PC-9 (cell line): ENCODE measurements around the gene DBH. TPM values are rescaled to one million over a fixed set of nuclear protein-coding genes. Genes with fewer than 3 reads are reported as not detected.

Source experiments
- BruUV-seq: library from RNA; stranded (reverse); fragments of 400-500 nt; replicated peaks from 2 replicates; lab custom pipeline; 2021; lab: Mats Ljungman, UMichigan
- CTCF ChIA-PET: fragments of 300-600 bp; sonication (Branson Sonifier 250); formaldehyde crosslinking; loops from one replicate; lab custom pipeline; 2022; ENCODE audit warnings: antibody characterized with exemption; lab: Charles Lee
- POLR2A ChIA-PET: fragments of 300-600 bp; sonication (Branson Sonifier 250); formaldehyde crosslinking; loops from one replicate; lab custom pipeline; 2022; ENCODE audit warnings: antibody characterized with exemption; ENCODE audit not compliant: unreplicated experiment; lab: Charles Lee
- DNase-seq, 2 experiments: peaks; one replicate each; pipeline versions ENCODE4 v3.0.0 to v3.0.0-alpha.2; 2015 to 2022; ENCODE audit warnings: mixed read lengths in 1 of 2
- H2AFZ ChIP-seq: fragments of 200-600 bp; sonication (generic); 2 replicates; pipeline ENCODE4 v1.8.1; 2017; ENCODE audit warnings: antibody characterized with exemption
- H3F3A ChIP-seq: fragments of 200-600 bp; sonication (generic); 2 replicates; pipeline ENCODE4 v1.8.1; 2017; ENCODE audit warnings: antibody characterized with exemption, mild to moderate bottlenecking, low read depth; ENCODE audit not compliant: insufficient read depth
- H3K27ac ChIP-seq: fragments of 200-600 bp; sonication (generic); 2 replicates; pipeline ENCODE4 v1.6.1; 2016; ENCODE audit warnings: mixed run types
- H3K27me3 ChIP-seq: fragments of 200-600 bp; sonication (generic); 2 replicates; pipeline ENCODE4 v1.6.1; 2016; ENCODE audit warnings: low read depth, mixed run types; ENCODE audit not compliant: insufficient read depth
- H3K36me3 ChIP-seq: fragments of 200-600 bp; sonication (generic); 2 replicates; pipeline ENCODE4 v1.6.1; 2016; ENCODE audit warnings: low read depth, mixed run types
- H3K4me1 ChIP-seq: fragments of 200-600 bp; sonication (generic); replicated peaks from 2 replicates; pipeline ENCODE4 v1.6.1; 2016; ENCODE audit warnings: mixed run types; ENCODE audit not compliant: insufficient read depth
- H3K4me2 ChIP-seq: fragments of 200-600 bp; sonication (generic); 2 replicates; pipeline ENCODE4 v1.6.1; 2017; ENCODE audit warnings: mixed run types
- H3K4me3 ChIP-seq: fragments of 200-600 bp; sonication (generic); 2 replicates; pipeline ENCODE4 v1.6.1; 2016; ENCODE audit warnings: mixed run types
- H3K79me2 ChIP-seq: fragments of 200-600 bp; sonication (generic); 2 replicates; pipeline ENCODE4 v1.6.1; 2017; ENCODE audit warnings: low read depth, mixed run types
- H3K9me2 ChIP-seq: fragments of 200-600 bp; sonication (generic); 2 replicates; pipeline ENCODE4 v1.8.1; 2017; ENCODE audit warnings: mild to moderate bottlenecking; ENCODE audit not compliant: insufficient read depth
- H3K9me3 ChIP-seq: fragments of 200-600 bp; sonication (generic); 2 replicates; pipeline ENCODE4 v1.8.1; 2016; ENCODE audit warnings: low read depth; ENCODE audit not compliant: insufficient read depth
- H4K20me1 ChIP-seq: fragments of 200-600 bp; sonication (generic); 2 replicates; pipeline ENCODE4 v1.8.1; 2017; ENCODE audit not compliant: insufficient read depth
- CTCF ChIP-seq: fragments of 200-600 bp; sonication (generic); conservative IDR thresholded peaks from 2 replicates; pipeline ENCODE4 v1.6.1; 2017; ENCODE audit warnings: mixed run types, antibody characterized with exemption, mild to moderate bottlenecking, moderate library complexity
- EZH2 ChIP-seq: fragments of 200-600 bp; sonication (generic); IDR thresholded peaks from 2 replicates; pipeline ENCODE4 v1.8.0; 2017; ENCODE audit warnings: antibody characterized with exemption, low read depth
- intact Hi-C: fragments of 100-400 bp; cut with micrococcal nuclease; formaldehyde crosslinking; loops from one replicate; pipeline ENCODE4 v1.10.0; 2022; ENCODE audit not compliant: unreplicated experiment
- total RNA-seq: library from RNA; stranded (reverse); gene quantifications from 2 replicates; pipeline ENCODE4 v1.2.3, GENCODE V29; 2021

Gene DBH
- total RNA-seq, 1 experiment from 2014 or later = not detected

- no peak for DNase-seq
- Histone ChIP-seq H3K4me3 (no peak overlapping the region), H3K36me3 (no peaks in the 10 kb centered on the region), H3F3A (no peaks in the 10 kb centered on the region), H2AFZ (no peak overlapping the region), H3K27ac (no peak overlapping the region), H4K20me1 (no peaks in the 10 kb centered on the region), H3K4me2 (no peak overlapping the region), H3K4me1 (no peaks in the 10 kb centered on the region), H3K79me2 (no peaks in the 10 kb centered on the region), H3K9me2 (no peaks in the 10 kb centered on the region), H3K9me3 (no peaks in the 10 kb centered on the region), H3K27me3 (peaks cover 65% of the 10 kb centered on the region)
- ChIA-PET CTCF (interaction anchor here (0.7 kb wide), 1 partner anchor 25 kb away, joined by 4 read pairs; no protein-coding TSS in a partner anchor), POLR2A (no interaction called here)
- TF ChIP-seq CTCF = peak; percentile 80
- TF ChIP-seq EZH2 = no peak
- BruUV-seq = no TSS peak
- intact Hi-C loops = no loop called here
Observed at GRCh38 chr9:133589454-133590227, 46.5 kb upstream of the DBH start.

- Histone ChIP-seq H3K27ac (no peak overlapping the region), H3F3A (no peaks in the 10 kb centered on the region), H3K9me2 (no peaks in the 10 kb centered on the region), H3K36me3 (no peaks in the 10 kb centered on the region), H3K79me2 (no peaks in the 10 kb centered on the region), H2AFZ (no peak overlapping the region), H3K4me3 (no peak overlapping the region), H3K4me1 (no peaks in the 10 kb centered on the region), H3K4me2 (no peak overlapping the region), H4K20me1 (no peaks in the 10 kb centered on the region), H3K27me3 (peaks cover 65% of the 10 kb centered on the region), H3K9me3 (no peaks in the 10 kb centered on the region)
- intact Hi-C loops = no loop called here
- DNase-seq = no peak
- BruUV-seq = no TSS peak
- CTCF ChIA-PET = interaction anchor here (0.7 kb wide), 1 partner anchor 24 kb away, joined by 4 read pairs; no protein-coding TSS in a partner anchor
- no peak for TF ChIP-seq EZH2
- TF ChIP-seq CTCF = no peak
- POLR2A ChIA-PET = no interaction called here
Observed at GRCh38 chr9:133590231-133590855, 45.8 kb upstream of the DBH start.

GRCh38 chr9:133591116-133591910 is 44.9 kb upstream of the DBH start:
- Histone ChIP-seq H3K4me2 (no peak overlapping the region), H3K27ac (no peak overlapping the region), H3K27me3 (peaks cover 65% of the 10 kb centered on the region), H3K36me3 (no peaks in the 10 kb centered on the region), H3K9me2 (no peaks in the 10 kb centered on the region), H2AFZ (no peak overlapping the region), H4K20me1 (no peaks in the 10 kb centered on the region), H3K79me2 (no peaks in the 10 kb centered on the region), H3K9me3 (no peaks in the 10 kb centered on the region), H3F3A (no peaks in the 10 kb centered on the region), H3K4me3 (no peak overlapping the region), H3K4me1 (no peaks in the 10 kb centered on the region)
- intact Hi-C loops = no loop called here
- no TSS peak for BruUV-seq
- ChIA-PET POLR2A (interaction anchor here (0.6 kb wide), 1 partner anchor 85 kb away, joined by 5 read pairs; no protein-coding TSS in a partner anchor), CTCF (no interaction called here)
- TF ChIP-seq CTCF = no peak
- no peak for DNase-seq
